T-helper 2 cell treated with Interferon-gamma antibody and Interleukin-4, amounts not matched to agents 100 ng/mL and 5 ng/mL, for 36 hours (primary cell): ENCODE results near the gene ANK3. TPM values are rescaled to one million over a fixed set of nuclear protein-coding genes. Genes with fewer than 3 reads are reported as not detected.

Experiments
- intact Hi-C: fragments of 100-400 bp; cut with micrococcal nuclease; formaldehyde crosslinking; loops from one replicate; pipeline ENCODE4 v1.15.1; 2023
- total RNA-seq: library from RNA; stranded (reverse); gene quantifications from 2 replicates; pipeline ENCODE4 v1.2.3, GENCODE V29; 2022

The ANK3 gene
- total RNA-seq, 1 donor from 2014 or later = 14.7 TPM

DNA sequence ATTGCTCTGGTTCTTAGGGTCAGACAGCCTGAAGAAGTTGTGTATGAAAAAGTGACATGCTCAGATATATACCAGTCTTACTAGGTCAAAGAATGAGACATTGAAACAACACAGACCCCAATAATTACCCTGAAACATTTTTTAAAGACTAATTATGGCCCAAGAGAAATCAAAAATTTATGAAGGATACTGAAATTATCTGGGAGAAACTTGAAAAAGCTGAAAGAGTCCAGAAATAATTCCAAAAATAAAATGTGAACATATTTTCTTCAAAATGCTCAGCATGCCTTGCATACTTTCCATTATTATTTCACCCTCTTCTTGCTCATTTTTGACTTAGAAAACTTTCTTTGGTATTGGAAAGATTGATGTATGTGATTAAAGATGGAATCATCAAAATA, 284.4 kb downstream of the ANK3 start:
- intact Hi-C loops = no loop called here

DNA sequence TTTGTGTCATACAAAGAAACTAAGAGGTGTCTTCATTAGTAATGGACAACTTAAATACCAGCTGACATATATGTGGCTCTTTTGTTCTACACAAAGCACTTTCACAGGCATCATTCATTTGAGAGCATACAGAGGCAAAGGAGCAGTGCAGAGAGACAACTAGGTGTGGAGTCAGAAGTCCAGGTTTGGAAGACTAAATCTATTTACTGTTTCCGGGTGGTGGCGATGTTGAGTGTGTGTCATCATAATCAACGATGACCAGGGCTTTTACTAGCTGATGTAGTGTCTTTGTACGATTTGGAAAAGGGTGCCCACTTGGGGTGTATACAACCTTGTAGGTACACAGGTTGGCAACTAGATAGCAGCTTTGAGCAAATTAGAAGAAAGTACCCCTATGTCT, 287.9 kb downstream of the ANK3 start:
- intact Hi-C loops = no loop called here

DNA sequence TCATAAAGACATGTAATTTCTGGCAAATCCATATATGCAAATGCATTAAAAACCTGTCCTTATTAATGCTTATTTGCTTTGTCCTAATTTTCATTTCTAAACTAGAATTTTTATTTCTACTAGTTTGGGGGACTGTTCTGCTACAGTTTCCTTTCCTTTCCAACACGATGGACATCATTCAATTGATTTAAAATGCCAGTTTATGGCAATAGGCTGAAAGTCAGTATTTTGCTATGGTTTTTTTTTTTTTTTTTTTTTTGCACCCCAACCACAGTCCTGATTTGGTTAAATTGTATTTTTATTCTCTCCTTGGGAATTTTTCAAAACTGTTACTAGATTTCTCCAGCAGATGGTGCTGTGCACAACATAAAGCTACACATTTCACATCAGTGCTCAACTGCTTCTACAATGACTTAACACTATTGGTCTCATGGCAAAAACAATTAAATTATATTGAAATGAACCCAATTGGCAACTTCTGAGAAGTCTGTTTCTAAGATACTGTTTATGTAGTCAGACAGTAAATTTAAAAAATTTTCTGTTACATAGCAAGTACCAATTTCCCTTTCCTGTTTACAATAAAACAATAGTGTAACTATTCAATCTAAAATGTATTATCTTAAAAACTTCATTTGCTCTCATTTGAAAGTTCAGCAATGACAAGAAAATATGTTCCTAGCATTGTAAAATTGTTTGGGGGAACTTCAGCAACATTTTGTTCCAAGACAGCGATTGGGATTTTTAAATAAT, 289.5 kb downstream of the ANK3 start:
- intact Hi-C loops = loop anchor here (1.0 kb wide), 3 partner anchors 108 to 546 kb away; no protein-coding TSS in a partner anchor

DNA sequence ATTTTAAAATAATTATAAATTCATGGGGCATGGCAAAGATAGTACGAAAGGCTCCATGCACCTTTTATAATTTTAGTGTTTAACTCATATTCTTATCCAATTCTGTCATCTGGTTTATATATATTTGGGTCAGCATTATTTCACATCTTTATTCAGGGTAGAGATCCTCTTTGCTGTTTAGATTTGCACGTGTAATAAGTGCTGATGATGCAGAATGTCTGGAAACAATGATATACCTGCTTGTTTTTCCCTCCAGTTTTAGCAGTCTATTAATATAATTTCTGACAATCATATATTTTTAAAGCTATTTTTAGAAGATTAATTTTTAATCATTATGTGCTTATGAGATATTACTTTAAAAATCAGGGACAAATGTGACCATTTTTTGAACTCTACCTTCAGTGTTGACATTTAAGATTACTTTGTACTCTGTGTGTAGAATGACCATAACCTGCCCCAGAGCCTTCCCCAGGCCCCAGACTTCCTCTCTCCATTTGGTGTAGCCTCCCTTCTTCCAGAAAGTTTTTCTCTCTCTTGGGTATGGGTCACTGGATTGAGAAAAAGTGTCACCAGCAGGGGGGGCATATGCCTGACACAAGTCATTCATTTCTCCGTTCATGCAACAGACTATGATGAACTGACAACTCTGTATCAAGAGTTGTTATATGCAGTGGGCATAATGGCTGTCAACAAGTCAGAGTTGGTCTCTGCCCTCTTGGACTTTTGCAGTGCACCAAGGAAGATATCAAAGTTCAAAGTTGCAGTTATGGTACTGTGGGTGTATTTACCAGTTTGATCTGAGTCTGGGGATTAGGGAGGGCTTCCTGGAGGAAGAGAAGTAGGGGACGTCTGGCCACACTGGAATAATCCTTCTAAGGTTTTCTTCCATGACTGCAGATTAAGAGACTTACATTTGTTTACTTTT, 290.7 kb downstream of the ANK3 start:
- intact Hi-C loops = no loop called here

DNA sequence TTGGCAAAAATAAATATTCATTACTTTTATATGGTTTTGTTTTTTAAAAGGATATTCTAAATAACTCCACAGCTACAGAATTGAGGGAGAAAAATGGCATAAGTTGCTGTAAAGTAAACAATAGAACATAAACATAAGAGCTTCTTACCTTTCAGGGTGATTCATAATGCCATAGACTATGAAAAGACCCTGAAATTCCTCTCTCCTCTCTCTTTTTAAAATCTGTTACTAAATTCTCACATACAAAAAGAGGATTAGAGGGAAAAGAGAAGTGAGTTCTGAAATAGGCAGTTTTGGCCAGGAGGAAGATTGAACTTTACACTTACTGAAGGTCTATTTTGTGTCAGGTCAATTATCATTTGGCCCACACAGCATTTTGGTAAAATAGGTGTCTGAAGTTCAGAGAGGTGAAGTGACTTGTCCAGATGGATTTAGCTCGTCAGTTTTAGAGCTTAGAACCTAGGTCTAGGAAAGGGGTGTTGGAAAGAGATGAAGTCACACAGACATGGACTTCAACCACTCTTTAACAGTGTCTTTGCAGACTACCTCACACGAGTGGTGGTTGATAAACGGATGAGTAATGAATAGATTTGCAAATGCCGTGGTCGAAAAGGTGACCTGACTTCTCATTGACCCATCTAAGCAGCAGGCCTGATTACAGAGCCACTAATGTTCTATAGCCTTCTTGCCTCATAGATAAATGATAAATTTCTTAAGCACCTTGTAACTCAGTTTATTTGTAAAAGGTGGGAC, 292.7 kb downstream of the ANK3 start:
- intact Hi-C loops = no loop called here

DNA sequence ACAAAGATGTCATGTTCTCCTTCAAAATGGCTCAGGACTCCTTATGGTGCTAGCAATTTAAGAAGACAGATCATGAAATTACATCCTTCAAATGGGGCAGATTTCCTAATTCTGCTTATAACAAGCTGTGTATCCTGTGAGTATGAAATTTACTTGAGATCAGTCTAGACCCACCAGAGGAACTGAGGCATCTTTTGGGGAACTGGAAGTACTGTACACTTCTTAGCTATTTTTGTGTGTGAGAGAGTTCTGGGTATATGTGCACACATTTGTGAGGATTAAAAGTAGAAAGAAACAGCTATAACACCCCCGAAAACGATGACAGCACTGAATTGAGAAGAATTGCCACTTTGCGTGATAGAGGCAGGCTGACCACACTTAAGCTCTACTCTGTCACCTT, 296.4 kb downstream of the ANK3 start:
- intact Hi-C loops = no loop called here

DNA sequence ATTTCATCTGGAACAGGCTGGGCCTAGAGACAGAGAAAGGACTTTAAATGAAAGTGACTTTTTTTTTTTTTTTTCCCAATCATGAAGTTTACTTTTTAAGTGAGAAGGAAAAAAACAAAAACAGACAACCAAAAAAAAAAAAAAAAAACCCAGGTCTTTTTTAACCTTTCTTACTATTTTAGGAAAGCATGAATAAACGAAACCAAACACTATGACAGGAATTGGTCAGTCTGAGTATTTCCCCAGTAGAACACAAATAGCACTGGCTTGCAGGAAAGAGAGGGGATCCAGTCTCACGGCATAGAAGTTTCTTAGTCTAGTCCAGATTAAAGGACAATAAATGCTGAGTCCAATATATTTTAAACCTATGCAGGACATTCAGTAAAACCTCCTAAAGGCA, 302.8 kb downstream of the ANK3 start:
- intact Hi-C loops = no loop called here

DNA sequence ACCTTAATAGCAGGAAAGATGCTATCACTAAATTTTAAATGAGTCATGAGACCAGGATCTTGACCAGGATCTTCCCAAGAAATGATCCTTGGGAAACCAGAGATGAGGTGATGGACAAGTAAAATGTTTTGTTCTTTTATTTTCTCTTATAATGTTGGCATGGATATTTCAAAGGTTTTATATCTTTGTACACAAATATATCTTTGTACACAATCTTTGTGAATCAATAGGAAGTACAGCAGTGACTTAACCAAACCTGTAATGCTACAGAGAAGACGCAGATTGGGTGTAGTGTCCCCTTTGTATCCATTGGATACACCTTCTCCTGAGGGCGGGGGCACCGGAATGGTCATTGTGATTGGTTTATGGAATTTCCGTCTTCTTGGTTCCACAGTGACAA, 303.3 kb downstream of the ANK3 start:
- intact Hi-C loops = no loop called here

DNA sequence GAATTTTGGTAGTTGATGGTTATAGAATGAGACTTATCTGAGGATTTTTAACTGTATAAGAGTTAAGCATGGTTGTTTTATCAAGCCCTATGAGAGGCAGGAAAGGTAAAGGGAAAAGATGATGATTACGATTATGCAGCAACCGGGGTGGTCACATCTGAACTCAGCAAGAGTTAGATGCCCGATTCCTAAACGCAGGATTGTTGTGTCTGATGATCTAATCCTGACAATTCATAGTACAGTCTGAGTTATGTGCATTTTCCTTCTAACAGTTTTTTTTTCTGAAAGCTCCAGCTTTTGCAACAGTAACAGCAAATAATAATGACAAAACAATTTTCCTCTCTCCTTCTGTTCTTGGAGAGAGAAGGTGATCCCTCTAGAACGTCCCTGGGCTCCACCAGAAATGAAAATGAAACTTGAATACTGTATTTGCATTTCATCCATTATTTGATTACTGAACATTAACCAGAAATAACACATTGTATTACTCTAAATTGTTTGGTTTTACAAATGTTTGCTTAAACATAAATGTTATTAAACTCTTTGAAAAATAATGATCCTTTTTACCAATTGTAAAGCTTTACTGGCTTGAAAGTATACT, 306.8 kb downstream of the ANK3 start:
- intact Hi-C loops = no loop called here

DNA sequence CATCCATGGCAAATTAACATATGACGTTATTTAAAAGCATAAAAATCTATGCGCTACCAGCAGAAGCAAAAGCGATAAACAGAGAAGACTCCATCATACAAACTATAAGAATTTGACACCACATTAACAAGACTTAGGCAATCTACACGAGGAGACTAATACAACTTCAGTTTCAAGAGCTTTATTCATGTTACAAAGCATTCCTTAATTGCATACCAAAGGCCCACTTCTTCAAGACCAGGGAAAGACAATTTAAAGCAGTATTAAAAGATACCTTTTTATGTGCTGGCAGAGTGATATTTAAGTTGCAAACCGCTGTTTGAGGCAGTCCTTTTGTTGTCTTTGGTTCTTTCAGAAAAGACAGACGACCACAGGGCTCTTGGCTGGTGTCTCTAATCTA, 307.3 kb downstream of the ANK3 start:
- intact Hi-C loops = no loop called here

DNA sequence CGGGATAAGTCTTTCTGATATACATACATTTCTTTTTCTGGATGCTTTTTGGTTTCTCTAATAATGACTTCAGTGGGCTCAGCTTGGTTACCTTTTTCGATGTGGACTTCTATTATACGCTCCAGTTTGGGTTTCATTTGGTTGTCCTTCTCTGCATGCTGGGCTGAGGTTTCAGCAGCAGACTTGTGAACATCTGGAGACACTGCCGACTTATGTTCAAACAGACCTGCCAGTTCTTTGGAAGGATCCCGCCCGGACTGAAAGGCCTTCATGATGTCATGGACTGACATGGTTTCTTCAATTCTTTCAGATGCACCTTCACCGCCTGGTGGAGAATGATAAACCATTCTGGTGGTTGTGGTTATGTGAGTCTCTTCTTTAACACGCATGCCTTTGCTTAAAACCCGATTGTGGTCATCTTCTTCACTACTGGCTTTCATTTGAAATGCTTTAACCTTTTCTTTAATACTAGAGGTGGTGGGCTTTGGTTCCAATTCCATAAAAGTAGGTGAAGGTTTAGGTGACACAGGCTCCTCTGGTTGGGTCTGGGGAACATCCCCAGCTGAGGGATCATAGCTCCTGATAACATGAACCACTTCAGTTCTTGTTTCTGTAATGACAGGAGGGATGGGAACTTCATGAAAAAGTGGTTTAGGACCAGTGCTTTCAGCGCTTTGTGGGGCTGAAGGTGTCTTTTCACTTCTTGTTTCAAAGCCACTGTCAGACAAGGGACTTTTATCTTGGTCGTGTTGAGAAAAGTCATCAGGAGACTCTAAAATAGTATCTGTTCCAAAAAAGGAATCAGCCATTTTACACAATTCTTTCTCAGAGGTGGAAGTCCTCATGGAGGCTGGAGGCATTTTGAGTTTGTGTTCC, 315.7 kb downstream of the ANK3 start:
- intact Hi-C loops = no loop called here

DNA sequence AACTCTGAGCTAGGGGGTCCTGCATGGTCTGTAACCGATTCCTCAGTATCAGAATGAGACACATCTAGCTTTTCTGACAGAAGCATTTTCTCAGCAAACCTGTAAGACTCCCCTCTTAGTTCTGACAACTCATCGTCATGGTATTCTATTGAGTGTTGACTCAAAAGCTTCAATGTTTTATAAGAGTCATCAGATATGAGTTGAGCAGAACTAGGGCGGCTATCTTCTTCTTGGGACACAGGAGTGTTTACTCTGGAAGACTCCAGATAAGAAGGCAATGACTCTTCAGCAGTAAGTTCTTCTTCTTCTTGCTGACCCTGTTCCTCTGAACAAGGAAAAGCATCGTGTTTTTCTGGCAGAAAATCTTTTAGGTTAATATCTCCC, 316.3 kb downstream of the ANK3 start:
- intact Hi-C loops = no loop called here

DNA sequence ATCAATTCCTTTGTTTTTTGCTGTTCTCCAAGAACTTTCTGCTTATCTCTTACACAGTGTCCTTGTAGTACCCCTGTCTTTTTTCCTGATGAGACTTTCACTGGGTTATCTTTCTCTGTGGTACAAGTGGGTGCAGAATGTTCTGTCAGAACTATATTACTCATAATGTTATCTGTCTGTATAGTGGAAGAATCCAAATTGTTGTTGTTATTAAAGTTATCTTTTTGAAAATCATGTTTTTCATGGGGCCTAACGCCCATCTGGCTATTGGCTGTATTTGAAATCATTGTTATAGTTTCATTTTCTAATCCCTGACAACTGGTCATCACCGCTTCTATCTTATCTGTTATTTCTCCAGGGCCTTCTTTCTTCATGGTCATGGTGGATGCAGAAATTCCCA, 320.4 kb downstream of the ANK3 start:
- intact Hi-C loops = no loop called here

DNA sequence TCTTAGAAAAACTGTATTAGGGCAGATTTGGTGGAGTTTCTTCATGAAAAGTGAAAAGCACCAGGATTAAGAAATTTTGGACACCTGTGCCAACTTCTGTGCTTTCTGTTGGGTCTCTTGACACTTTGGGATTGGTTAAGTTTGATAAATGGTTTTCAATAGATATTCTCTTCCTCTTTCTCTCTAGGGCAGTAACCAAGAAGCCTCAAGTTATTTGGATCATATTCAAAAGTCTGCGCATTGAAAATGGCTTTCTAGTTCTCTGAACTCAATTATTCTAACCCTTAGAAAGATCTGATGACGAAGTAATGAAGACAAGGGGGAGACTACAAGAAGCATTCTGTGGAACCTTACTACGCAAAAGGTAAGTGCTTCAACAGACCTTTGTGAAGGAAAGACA, 339.3 kb downstream of the ANK3 start:
- intact Hi-C loops = no loop called here

DNA sequence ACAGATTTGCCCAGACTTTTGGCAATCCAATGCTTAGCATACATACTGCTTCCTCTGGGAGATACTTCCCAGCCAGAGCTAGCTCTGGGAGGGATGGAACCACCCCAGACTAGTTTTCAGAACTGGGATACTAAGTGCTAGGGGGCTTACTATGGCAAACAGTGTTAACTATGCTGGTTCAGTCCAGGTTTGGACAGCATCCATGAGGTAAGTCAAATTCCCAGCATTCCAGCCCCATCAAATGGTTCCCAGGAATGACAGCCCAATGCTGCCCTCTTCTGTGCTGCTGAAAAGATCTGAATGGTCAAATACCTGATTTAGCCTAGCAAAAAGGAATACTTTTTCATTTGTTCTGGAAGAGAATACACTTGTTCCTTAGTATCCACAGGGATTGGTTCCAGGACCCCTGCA, 341.6 kb downstream of the ANK3 start:
- intact Hi-C loops = no loop called here

DNA sequence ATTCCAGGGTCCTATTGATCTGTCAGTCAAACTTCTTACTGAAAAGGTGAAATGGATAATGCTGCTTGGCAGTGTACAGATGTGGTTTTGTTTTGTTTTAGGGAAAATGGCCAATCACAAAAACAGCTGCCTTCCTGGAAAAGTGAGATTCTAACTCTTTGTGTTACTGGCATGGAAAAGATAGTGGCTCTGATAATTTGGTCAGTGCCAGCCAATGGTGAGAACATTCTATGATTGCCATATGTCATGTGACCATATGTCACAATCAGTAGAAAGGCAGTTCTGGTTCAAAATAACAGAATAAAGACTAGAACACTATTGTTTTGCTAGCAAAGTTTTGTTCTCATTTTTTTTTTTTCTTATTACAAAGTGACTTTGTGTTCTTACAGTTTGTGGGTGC, 344.1 kb downstream of the ANK3 start:
- intact Hi-C loops = no loop called here

DNA sequence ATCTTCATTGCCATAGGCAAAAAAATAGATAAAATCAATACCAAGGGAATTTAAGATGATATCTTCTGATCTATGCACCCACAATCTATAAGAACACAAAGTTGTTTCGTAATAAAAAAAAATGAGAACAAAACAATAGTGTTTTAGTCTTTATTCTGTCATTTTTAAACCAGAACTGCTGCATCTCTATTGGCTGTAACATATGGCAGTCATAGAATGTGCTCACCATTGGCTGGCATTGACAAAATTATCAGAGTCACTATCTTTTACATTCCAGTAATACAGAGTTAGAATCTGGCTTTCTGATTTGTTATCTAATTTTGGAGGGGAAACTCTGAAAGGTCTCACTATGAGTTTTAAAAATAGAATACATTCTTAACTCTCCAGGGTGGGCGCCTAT, 344.7 kb downstream of the ANK3 start:
- intact Hi-C loops = no loop called here

DNA sequence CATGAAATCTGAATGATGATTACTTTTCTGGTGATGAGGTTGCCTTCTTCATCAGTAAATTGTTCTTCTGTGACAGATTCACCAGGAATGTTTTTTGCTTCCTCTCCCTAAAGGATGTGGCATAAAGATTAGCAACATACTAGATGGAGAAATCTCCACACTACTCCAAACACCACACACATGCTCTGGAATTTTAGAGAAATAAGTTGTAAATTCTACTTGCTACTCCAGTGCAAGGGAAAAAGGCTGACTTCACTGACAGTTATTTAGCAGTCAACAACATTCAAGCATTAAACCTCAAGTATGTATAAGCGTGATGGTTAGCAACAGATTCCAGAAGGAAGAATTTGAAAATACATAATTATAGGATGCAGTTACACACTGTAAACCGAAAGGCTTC, 345.4 kb downstream of the ANK3 start:
- intact Hi-C loops = no loop called here

DNA sequence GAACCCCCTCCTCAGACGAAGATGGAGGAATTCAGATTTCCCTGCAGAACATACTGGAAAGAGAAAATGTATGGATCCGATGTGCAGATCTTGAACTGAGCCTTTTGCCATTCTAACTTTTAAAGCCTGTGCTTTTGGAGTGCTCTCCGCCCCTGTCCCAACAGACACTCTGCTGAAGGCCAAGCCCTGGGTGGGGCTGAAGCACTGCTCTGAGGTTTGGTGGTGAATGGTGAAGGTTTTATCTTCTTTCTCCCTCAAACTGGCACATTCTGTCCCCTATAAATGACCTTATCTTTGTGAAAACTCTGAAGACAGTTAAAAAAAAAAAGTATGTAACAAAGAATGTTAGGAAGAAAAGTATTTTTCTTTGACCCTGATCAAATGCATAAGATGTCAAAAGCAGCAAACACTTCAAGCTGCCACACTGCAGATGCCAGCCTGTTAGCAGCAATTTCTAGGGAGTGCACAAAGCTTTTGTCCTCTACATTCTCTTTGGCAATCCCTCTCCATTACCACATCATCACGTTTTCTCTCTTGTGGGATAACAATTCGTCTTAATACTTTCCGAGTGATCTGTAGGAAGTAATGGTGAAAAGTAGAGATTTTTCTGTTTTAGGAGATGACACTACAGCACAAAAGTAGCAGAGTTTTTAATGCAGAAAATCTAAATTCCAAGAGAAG, 346.0 kb downstream of the ANK3 start:
- intact Hi-C loops = no loop called here

DNA sequence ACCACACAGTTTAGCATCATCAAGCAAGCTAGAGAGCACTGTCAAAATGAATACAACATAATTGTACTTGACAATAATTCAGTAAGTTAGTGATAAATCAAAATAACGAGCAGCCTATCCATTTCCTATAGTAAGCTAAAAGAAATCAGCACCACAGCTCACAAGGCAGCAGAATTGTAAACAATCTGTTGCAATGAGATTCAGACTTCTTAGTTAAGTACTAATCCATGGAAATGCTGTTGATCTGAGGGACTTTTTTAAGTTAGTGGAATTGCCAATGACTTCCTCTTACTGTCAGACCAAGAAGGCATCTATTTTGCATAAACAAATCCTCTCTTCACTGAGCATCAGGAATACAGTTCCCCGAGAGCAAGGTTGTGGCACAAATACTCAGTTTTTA, 346.8 kb downstream of the ANK3 start:
- intact Hi-C loops = no loop called here
